Activated B cell treated with CpG ODN at 0.5 μM for 24 hours (primary cell): ENCODE results near the gene TP53I11. TPM values are rescaled to one million over a fixed set of nuclear protein-coding genes. Genes with fewer than 3 reads are reported as not detected.

Source experiments
- ATAC-seq: fragments of 200-7000 bp; cut with Tn5 transposase; one replicate; pipeline ENCODE4 v1.10.0; 2021; ENCODE audit warnings: low read depth, mild to moderate bottlenecking, moderate library complexity
- CTCF ChIA-PET: fragments of 350-600 bp; sonication (Branson Sonifier 250); formaldehyde crosslinking; loops from one replicate; lab custom pipeline; 2021; ENCODE audit warnings: antibody characterized with exemption; lab: Charles Lee
- POLR2A ChIA-PET: fragments of 350-600 bp; sonication (Branson Sonifier 250); formaldehyde crosslinking; loops from one replicate; lab custom pipeline; 2021; ENCODE audit warnings: antibody characterized with exemption; lab: Charles Lee
- DNase-seq: peaks from one replicate; pipeline ENCODE4 v3.0.0; 2022
- H3K27ac Mint-ChIP-seq: one replicate; pipeline ENCODE4 v1.8.0; 2020; ENCODE audit warnings: mixed read lengths
- H3K27me3 Mint-ChIP-seq: one replicate; pipeline ENCODE4 v1.8.0; 2021; ENCODE audit warnings: mixed read lengths
- H3K36me3 Mint-ChIP-seq: one replicate; pipeline ENCODE4 v1.8.0; 2021; ENCODE audit warnings: low read depth, mixed read lengths
- H3K4me1 Mint-ChIP-seq: one replicate; pipeline ENCODE4 v1.8.0; 2021; ENCODE audit warnings: mixed read lengths
- H3K4me3 Mint-ChIP-seq: one replicate; pipeline ENCODE4 v1.8.0; 2020; ENCODE audit warnings: mild to moderate bottlenecking, mixed read lengths
- H3K9me3 Mint-ChIP-seq: one replicate; pipeline ENCODE4 v1.8.0; 2020; ENCODE audit warnings: mixed read lengths
- CTCF ChIP-seq: fragments of 200-600 bp; IDR thresholded peaks from one replicate; pipeline ENCODE4 v1.8.0; 2022; ENCODE audit warnings: antibody characterized with exemption, mild to moderate bottlenecking
- intact Hi-C: fragments of 100-400 bp; cut with micrococcal nuclease; formaldehyde crosslinking; loops from one replicate; pipeline ENCODE4 v1.15.1; 2024
- total RNA-seq: library from RNA; stranded (reverse); gene quantifications from 2 replicates; pipeline ENCODE4 v1.2.3, GENCODE V29; 2022

TP53I11 gene
- total RNA-seq, 1 donor from 2014 or later = 175 TPM

DNA sequence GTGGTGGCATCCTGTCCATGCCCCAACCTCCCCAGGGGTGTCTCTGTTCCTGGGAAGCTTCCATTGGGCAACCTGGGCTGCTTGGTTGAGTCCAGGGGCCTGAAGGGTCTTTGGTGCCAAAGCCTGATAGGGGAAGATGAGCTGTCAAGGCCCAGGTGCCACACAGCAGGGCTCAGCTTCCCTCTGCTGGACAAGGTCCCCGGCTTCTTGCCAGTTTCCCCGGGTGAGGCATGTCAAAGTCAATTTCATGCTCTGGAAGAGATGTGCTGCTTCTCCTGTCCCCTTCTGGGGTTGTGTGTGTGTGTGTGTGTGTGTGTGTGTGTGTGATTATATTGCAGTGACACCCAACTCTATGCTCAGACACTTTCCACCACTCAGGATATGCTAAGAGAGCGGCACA, 26.9 kb downstream of the TP53I11 start:
- H3K4me3 Mint-ChIP-seq = no peak overlapping the region
- peaks cover 2% of the 10 kb centered on the region for H3K27me3 Mint-ChIP-seq
- ChIA-PET CTCF (no interaction called here), POLR2A (no interaction called here)
- H3K36me3 Mint-ChIP-seq = no peaks in the 10 kb centered on the region
- ATAC-seq (no peak), DNase-seq (no peak)
- no peak overlapping the region for H3K27ac Mint-ChIP-seq
- intact Hi-C loops = no loop called here
- peaks cover 3% of the 10 kb centered on the region for H3K4me1 Mint-ChIP-seq
- no peak for TF ChIP-seq CTCF
- H3K9me3 Mint-ChIP-seq = no peaks in the 10 kb centered on the region

DNA sequence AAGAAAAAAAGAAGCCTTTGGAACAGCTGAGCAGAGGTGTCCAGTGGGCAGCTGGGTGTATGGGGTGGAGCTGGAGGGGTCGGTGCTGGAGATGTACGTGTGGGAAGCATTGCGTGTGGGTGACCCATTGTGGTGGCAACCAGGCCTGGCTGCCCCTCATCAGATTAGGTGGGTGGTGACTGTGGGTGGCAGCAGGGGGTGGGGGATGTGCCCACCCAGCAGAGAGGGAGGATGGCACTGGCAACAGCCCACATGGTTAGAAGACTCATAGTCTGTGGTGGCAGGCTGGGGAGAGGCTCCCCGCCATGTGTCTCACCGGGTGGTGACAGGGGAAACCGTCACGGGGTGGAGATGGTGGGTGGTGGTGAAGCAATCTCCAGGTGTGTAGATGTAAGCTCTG, 27.6 kb downstream of the TP53I11 start:
- no peak overlapping the region for H3K27ac Mint-ChIP-seq
- DNase-seq (no peak), ATAC-seq (no peak)
- no peaks in the 10 kb centered on the region for H3K9me3 Mint-ChIP-seq
- no peaks in the 10 kb centered on the region for H3K36me3 Mint-ChIP-seq
- ChIA-PET POLR2A (no interaction called here), CTCF (no interaction called here)
- peaks cover 3% of the 10 kb centered on the region for H3K4me1 Mint-ChIP-seq
- no peak overlapping the region for H3K4me3 Mint-ChIP-seq
- peaks cover 2% of the 10 kb centered on the region for H3K27me3 Mint-ChIP-seq
- intact Hi-C loops = no loop called here
- no peak for TF ChIP-seq CTCF

DNA sequence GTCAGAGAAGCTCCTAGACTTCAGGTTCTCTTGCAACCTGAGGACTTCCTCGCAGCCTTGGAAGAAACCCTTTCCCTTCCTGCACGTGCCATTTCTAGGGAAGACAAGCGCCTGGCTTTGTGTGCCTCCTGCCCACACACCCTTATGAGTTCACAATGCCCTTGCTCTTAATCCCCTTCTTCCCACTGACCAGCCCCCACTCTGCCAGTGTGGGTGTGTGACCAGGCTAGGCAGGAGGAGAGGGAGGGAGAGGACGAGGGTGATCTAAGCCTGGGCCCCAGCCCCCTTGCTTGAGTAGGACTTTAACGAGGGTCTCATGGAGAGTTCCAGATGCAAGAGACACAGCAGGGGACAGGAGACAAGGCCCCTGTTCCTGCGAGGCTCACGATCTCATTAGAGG, 30.2 kb downstream of the TP53I11 start:
- Mint-ChIP-seq H3K27me3 (no peaks in the 10 kb centered on the region), H3K36me3 (no peaks in the 10 kb centered on the region), H3K27ac (no peak overlapping the region), H3K4me1 (peaks cover 17% of the 10 kb centered on the region), H3K9me3 (no peaks in the 10 kb centered on the region), H3K4me3 (no peak overlapping the region)
- intact Hi-C loops = no loop called here
- no peak for TF ChIP-seq CTCF
- CTCF ChIA-PET = no interaction called here
- ATAC-seq (no peak), DNase-seq (no peak)
- POLR2A ChIA-PET = no interaction called here

DNA sequence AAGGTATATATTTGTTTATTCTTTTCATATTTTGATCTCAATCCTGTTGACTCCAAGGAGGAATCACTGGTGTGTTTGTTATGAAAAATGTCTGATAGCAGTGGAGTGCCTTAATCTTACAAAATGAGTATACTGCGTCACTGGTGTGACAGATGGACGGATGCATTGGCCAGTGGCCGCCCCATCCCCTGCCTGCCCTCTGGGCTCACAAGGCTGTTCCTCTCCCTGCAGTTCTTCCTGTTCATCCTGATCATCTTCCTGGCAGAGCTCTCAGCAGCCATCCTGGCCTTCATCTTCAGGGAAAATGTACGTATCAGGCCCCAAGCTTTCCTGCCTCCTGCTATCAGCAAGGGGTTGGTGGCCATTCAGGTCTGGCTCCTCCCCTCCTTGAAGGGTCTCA, 32.9 kb downstream of the TP53I11 start:
- DNase-seq (no peak), ATAC-seq (no peak)
- ChIA-PET CTCF (interaction anchor here (2.7 kb wide), 1 partner anchor 10 kb away, joined by 8 read pairs; no protein-coding TSS in a partner anchor), POLR2A (no interaction called here)
- no peaks in the 10 kb centered on the region for H3K36me3 Mint-ChIP-seq
- intact Hi-C loops = loop anchor here (10.0 kb wide), 1 partner anchor 143 kb away; no protein-coding TSS in a partner anchor
- H3K27ac Mint-ChIP-seq = no peak overlapping the region
- no peak overlapping the region for H3K4me3 Mint-ChIP-seq
- H3K4me1 Mint-ChIP-seq = peaks cover 25% of the 10 kb centered on the region
- TF ChIP-seq CTCF = no peak
- no peaks in the 10 kb centered on the region for H3K27me3 Mint-ChIP-seq
- no peaks in the 10 kb centered on the region for H3K9me3 Mint-ChIP-seq

- H3K4me1 Mint-ChIP-seq = peaks cover 25% of the 10 kb centered on the region
- CTCF ChIA-PET = interaction anchor here (1.0 to 2.7 kb wide), 3 partner anchors 11 to 194 kb away, joined by 3 to 8 read pairs (median 3); no protein-coding TSS in a partner anchor
- H3K4me3 Mint-ChIP-seq = no peak overlapping the region
- intact Hi-C loops = loop anchor here (10.0 kb wide), 1 partner anchor 142 kb away; no protein-coding TSS in a partner anchor
- DNase-seq = no peak
- H3K27me3 Mint-ChIP-seq = no peaks in the 10 kb centered on the region
- POLR2A ChIA-PET = no interaction called here
- TF ChIP-seq CTCF = no peak
- peak overlapping the region; percentile 38 for H3K27ac Mint-ChIP-seq
- H3K9me3 Mint-ChIP-seq = no peaks in the 10 kb centered on the region
- ATAC-seq = peak; percentile 23
- H3K36me3 Mint-ChIP-seq = no peaks in the 10 kb centered on the region
Observed at GRCh38 chr11:44916801-44917385, 33.8 kb downstream of the TP53I11 start.
